C4-2B (cell line): ENCODE data around the gene METTL25B.

Source experiments
- H3K27ac ChIP-seq: fragments of 450-650 bp; 2 replicates; pipeline ENCODE4 v1.5.1; 2017
- ZFX ChIP-seq: fragments of 450-650 bp; IDR thresholded peaks from 2 replicates; pipeline ENCODE4 v1.6.1; 2017
- TF ChIP-seq, protein P1 (sequence below): fragments of 450-650 bp; conservative IDR thresholded peaks from 2 replicates; pipeline ENCODE4 v1.5.1; 2017; ENCODE audit warnings: mild to moderate bottlenecking

Gene METTL25B

DNA sequence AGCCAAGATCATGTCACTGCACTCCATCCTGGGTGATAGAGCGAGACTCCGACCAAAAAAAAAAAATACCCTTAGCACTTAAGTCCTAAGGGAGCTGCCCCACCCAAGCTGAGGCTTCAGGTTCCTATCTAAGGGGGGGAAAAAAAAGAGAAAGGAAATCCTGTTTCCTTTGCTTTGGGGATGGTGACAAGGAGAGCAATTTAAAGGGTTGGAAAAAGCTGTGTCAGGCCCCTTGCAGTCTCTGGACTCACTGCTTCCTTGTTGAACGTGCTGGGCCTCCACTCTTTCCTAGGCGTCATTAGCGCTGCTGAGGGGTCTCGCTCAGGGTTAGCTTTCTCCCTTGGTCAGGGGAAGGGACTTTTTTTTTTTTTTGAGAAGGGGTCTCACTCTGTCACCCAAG is 57.2 kb downstream of the METTL25B start:
- TF ChIP-seq, protein P1, sequence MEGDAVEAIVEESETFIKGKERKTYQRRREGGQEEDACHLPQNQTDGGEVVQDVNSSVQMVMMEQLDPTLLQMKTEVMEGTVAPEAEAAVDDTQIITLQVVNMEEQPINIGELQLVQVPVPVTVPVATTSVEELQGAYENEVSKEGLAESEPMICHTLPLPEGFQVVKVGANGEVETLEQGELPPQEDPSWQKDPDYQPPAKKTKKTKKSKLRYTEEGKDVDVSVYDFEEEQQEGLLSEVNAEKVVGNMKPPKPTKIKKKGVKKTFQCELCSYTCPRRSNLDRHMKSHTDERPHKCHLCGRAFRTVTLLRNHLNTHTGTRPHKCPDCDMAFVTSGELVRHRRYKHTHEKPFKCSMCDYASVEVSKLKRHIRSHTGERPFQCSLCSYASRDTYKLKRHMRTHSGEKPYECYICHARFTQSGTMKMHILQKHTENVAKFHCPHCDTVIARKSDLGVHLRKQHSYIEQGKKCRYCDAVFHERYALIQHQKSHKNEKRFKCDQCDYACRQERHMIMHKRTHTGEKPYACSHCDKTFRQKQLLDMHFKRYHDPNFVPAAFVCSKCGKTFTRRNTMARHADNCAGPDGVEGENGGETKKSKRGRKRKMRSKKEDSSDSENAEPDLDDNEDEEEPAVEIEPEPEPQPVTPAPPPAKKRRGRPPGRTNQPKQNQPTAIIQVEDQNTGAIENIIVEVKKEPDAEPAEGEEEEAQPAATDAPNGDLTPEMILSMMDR = no peak
- no peak for TF ChIP-seq ZFX
- H3K27ac ChIP-seq = no peak overlapping the region
